Urothelium cell line (cell line): Measurements from ENCODE around the gene CACNB2.

Experiments
- DNase-seq: peaks from one replicate; pipeline ENCODE4 v3.0.0; 2011; ENCODE audit warnings: low spot score, mixed read lengths
- FAIRE-seq: peaks from 2 replicates; lab custom pipeline; 2011; peaks lifted over from hg19 to GRCh38; lab: Jason Lieb, UNC

The CACNB2 gene

DNA sequence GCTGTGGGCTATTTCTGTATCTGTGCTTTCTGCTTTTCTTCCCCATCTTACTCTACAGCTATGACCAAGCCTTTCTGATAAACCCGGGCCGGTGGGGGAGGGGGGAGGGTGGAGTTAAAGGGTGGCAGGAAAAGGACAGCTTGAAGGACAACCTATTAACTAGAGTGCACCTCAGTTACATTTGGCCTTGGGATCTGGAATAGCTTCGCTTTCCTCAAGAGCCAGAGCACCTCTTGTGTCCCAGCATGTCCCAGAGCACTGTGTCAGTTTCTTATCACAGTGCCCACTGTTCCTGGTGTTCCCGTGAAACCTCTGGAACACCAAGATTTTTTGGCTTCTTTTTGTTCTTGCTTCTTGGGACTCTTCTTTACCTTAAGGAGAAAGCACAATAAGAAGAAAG, 350.5 kb downstream of the CACNB2 start:
- no peak for DNase-seq
- FAIRE-seq, result no peak

GRCh38 chr10:18497806-18498369, 357.7 kb downstream of the CACNB2 start:
- FAIRE-seq, result no peak
- DNase-seq, result no peak

DNA sequence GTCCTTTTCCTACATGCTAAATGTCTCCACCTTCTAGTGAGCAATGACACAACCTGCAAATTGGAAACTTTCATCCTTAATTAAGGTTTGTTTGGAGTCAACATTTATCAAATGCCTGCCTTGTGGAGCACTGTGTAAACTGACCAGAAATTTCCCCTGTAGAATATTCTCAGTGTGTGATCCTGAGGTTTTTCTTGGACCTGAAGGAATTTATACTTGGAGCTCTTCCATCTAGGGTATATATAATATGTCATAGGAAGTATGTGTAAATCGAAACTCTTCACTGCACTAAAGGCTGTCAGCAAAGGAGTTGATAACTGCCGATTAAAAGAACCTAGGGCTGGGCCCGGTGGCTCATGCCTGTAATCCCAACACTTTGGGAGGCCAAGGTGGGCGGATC, 358.8 kb downstream of the CACNB2 start:
- FAIRE-seq, result no peak
- no peak for DNase-seq

DNA sequence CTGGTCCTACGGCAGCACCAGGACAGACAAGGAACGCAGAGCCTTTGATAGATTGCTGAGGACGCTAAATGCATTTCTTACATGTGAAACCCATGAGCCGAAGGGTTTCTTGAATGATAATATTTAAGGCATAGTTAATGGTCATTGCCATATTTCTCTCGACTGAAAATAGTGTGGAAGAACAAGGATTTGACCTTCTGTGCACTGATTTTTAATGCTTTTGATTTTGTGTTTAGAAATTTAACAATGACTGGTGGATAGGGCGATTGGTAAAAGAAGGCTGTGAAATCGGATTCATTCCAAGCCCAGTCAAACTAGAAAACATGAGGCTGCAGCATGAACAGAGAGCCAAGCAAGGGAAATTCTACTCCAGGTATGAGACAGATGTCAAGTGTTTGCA, 360.4 kb downstream of the CACNB2 start:
- FAIRE-seq (no peak), DNase-seq (no peak)

- DNase-seq (peak; percentile 61), FAIRE-seq (no peak)
Observed at GRCh38 chr10:18501198-18501597, 361.0 kb downstream of the CACNB2 start.

GRCh38 chr10:18501629-18502028, 361.4 kb downstream of the CACNB2 start:
- DNase-seq (no peak), FAIRE-seq (no peak)

GRCh38 chr10:18504161-18504560, 363.9 kb downstream of the CACNB2 start:
- no peak for FAIRE-seq
- no peak for DNase-seq

DNA sequence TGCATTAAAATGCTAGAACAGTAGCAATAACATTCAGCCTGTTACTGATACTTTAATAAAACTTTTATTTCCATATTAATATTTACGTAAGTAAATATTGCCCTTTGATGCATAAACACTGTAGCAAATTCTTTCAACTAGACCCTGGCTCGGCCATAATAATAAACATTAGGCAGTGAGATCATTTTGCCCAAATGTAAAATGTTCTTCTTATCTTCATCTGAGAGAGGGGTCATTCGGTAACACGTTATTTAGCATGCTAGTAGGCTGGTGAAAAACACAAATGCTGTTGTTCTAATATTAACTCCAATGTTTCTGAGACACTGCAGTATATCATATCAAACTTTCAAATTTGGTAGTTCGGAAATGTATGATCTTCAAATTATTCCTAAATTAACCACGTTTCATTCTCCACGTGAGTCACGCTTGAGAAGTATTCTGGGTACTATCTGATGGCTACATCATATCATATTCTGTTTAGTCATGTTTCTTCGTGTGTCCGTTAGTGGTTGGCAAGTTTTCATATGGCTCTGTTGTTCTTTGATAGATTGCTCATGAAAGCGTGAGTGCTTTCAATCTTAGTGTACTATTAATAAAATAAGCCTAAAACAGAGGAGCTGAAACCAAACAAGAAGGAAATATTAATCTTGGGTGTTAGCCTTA, 365.4 kb downstream of the CACNB2 start:
- FAIRE-seq (no peak), DNase-seq (no peak)

DNA sequence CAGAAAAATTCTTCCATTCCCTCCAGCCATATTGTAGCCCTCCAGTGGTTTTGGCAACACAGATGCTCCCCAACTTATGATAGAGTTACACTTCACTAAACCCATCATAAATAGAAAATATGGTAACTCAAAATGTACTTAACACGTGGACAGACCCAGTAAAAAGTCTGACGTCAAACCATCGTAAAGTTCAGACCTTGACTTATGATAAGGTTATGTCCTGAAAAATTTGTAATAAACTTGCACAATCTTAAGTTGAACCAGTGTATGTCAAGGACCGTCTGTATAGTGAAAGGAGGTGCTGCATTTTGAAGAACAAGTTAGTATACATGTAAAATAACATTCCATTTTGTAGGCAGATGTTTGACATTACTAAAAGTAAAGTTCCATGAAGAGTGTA, 368.4 kb downstream of the CACNB2 start:
- FAIRE-seq (no peak), DNase-seq (no peak)

DNA sequence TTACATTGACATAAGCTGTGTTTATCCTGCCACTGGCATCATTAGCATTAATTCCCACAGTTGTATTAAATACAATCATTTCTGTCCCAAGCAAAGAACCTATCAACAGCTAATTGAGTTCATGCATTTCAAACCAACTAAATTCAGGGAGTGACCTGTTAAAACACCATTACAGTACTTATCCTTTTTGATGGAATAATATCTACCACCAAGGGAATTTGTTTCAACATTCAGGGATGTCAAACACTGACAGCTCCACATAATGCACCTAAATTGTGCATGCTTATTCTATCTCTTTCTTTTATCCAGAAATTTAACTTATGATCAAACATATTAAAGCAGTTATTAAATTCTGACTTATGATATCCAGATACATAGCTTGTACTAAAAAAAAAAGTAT, 374.3 kb downstream of the CACNB2 start:
- DNase-seq (no peak), FAIRE-seq (no peak)

DNA sequence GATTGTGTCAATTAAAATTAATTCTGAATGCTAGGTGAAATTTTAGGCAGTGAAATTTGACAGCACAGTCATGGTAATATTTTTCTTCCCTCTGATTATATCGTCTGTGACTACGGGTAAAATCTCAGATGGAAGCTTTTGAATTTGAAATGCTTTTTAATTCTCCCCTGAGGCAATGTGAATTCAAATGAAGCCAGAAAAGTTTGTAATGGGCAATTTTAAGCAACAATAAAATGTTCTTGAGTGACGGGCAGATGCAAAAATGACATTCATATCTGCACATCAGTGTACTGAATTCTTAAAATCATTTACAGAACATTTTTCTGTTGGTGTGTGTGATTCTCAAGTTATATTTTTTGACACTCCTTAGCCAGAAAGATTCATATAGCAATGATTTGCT, 376.6 kb downstream of the CACNB2 start:
- FAIRE-seq, result no peak
- DNase-seq, result no peak

DNA sequence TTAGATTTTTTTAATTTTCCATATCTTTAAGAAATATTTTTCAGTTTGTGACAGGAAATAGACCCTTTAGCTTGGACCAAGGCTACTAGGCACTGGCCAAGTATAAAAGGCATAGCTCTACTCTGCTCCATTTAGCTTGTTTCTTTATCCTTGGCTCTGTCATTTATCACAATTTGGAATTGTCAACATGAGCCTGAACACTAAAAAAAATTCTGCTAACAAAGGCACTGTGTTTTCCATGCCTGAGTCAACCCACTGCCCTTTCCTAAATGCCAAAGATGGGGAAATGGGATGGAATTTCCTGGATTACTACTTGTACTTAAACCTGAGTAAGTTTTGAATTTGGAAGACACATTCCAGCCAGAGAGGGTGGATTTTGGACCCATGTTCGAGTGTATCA, 382.8 kb downstream of the CACNB2 start:
- DNase-seq, result no peak
- no peak for FAIRE-seq

DNA sequence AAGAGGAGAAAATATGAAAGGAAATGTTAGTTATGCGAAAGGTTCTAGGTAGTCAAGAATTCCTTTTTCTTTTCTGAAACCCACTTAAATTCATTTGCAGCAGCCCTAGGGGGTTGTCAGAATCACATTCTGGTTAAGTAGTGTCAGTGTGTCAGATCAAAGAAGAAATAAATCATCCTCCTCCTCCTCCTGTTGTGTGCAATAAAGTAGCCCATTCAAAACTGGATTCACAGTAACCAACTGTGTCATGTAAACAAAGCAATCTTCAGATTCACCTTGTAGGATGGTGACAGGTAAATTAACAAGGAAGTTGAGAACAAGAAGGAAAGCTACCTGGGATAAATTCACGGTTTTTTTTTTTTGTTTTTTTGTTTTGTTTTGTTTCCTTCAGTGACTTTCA, 383.6 kb downstream of the CACNB2 start:
- no peak for FAIRE-seq
- DNase-seq, result no peak

DNA sequence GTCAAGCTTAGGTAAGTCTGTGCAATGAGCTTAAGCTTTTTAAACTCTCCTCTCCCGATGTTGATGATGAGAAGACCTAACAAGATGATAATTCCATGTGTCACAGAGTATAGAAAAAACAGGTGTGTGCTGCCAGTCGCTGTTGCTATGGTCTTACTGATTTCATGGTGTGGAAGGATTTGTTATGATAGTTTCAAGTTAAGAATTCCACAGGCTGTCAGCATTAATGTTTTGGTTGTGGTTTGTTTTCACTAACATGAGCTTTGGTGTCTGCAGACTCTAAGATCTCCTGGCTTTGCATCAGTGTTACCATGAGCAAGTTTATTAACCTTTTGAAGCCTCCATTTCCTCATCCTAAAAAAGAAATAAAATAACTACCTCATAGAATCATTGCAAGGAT, 387.5 kb downstream of the CACNB2 start:
- no peak for FAIRE-seq
- no peak for DNase-seq

DNA sequence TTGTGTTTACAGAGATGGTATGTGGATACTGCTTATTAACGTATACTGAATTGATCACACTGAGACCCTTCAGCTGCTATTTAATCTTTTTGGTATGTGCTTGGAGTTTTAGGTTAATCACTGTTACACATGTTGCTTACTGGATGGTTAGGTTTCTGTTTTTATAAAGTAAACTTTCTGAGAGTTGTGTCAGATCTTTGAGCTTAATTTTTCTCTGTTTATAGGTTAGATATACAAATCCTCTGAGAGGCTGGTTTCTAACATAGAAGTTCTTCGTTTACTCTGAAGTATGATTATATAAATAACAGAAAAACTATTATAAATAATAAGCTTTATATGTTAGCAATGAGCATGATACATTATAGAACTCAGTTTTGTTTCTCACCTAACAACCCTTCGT, 388.1 kb downstream of the CACNB2 start:
- DNase-seq (no peak), FAIRE-seq (no peak)

DNA sequence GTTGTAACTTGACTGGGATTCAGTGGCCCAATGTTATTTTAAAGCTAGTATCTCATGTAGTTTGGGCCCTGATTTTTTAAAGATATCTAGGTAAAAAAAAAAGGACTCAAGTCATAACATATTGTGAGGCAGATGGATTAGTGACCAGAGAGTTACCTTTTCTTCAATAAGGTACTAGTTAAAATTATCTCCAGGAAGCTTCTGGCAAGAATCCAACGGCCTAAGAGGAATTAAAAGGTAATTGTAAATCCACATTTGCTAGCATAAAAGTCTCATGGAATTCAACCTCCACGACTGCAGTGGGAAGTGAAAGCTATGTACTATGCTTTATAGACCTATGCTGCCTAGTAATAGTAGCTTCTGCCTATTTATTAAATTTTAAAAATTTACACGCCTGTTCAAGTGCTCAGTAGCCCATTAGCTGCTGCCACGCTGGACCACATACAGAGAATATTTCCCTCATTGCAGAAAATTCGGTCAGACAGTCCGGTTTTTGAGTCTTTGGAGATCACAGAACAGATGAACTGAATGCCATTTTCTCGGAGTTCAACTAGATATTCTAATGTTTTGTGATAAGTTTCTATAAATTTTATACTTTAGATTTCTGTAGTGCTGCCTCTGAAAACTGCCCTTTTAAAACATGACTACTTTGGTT, 392.8 kb downstream of the CACNB2 start:
- DNase-seq (no peak), FAIRE-seq (no peak)

DNA sequence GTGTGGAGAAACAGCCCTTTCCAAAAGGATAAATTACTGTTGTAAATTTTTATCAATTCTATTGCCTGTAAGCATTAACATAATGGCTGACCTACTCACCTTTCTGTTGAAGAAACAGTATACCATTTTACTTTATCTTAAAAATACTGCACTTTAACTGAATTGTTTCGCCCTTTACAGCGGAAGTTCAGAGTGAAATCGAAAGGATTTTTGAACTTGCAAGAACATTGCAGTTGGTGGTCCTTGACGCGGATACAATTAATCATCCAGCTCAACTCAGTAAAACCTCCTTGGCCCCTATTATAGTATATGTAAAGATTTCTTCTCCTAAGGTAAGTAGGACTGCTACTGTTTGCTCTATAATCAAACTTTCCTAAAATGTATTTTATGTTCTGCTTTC, 393.7 kb downstream of the CACNB2 start:
- no peak for DNase-seq
- FAIRE-seq, result no peak

GRCh38 chr10:18539335-18539734, 399.1 kb downstream of the CACNB2 start:
- no peak for FAIRE-seq
- no peak for DNase-seq

GRCh38 chr10:18540195-18540594, 400.0 kb downstream of the CACNB2 start:
- FAIRE-seq, result no peak
- no peak for DNase-seq

DNA sequence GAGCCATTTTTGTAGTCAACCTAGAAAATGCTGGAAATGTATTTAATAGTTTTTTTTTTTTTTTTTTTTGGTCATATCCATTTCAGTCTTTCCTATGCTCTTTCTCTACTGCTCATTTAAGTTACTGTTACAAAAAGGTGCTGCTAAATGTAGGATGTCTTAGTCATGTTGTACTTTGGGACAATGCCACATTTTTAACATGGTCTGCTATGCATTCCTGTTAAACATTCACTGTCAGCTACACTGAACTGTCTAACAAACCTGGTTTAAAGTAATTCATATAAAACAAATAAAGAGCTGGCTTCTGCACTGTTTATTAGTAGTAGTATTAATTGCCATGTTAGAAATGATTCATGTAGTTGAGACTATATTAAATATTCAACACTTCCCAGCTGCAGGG, 402.6 kb downstream of the CACNB2 start:
- FAIRE-seq (no peak), DNase-seq (no peak)

- no peak for FAIRE-seq
- DNase-seq, result peak; percentile 11
Observed at GRCh38 chr10:18545621-18546305, 405.5 kb downstream of the CACNB2 start.

DNA sequence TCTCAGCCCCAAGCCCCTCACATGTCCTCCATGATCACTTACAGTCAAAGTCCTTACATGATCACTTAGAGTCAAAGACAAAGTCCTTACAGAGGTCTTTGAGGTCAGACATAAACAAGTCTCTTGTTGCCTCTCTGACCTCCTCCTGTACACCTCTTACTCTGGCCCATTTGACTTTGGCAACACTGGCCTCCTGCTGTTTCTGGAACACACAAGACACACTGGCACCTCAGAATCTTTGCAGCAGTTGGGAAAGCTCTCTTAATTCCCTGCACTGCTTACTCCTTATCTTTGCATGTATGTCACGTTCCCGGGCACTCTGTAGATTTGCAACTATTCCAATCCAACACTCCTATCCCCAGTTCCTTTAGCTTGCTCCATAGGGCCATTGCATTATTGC, 408.9 kb downstream of the CACNB2 start:
- DNase-seq (no peak), FAIRE-seq (no peak)
